Astrocyte (in vitro differentiated cells and primary cell): Measurements from ENCODE around the gene EPB41. TPM values are rescaled to one million over a fixed set of nuclear protein-coding genes. Genes with fewer than 3 reads are reported as not detected.

Experiments
- DNase-seq: peaks from one replicate; pipeline ENCODE4 v3.0.0-alpha.2; 2010; ENCODE audit warnings: low read depth
- FAIRE-seq: peaks from 2 replicates; lab custom pipeline; 2011; peaks lifted over from hg19 to GRCh38; lab: Jason Lieb, UNC
- H2AFZ ChIP-seq: 2 replicates; pipeline ENCODE4 v1.6.0; 2012; ENCODE audit warnings: low read depth, low read length, inconsistent platforms
- H3K27ac ChIP-seq: 2 replicates; pipeline ENCODE4 v1.5.1; 2011; ENCODE audit warnings: low read depth, low read length, inconsistent platforms
- H3K27me3 ChIP-seq: 2 replicates; pipeline ENCODE4 v1.6.0; 2011; ENCODE audit warnings: low read length, inconsistent platforms; ENCODE audit not compliant: insufficient read depth
- H3K36me3 ChIP-seq: 2 replicates; pipeline ENCODE4 v1.5.1; 2011; ENCODE audit warnings: low read length, inconsistent platforms; ENCODE audit not compliant: insufficient read depth
- H3K4me1 ChIP-seq: 2 replicates; pipeline ENCODE4 v1.5.1; 2011; ENCODE audit warnings: low read length, inconsistent platforms; ENCODE audit not compliant: insufficient read depth
- H3K4me2 ChIP-seq: 2 replicates; pipeline ENCODE4 v1.6.0; 2012; ENCODE audit warnings: low read length, inconsistent platforms
- H3K4me3 ChIP-seq: 2 replicates; pipeline ENCODE4 v1.5.1; 2011; ENCODE audit warnings: low read depth, mild to moderate bottlenecking, low read length, inconsistent platforms; ENCODE audit not compliant: insufficient read depth
- H3K79me2 ChIP-seq: 2 replicates; pipeline ENCODE4 v1.6.0; 2012; ENCODE audit warnings: mild to moderate bottlenecking, low read length, inconsistent platforms; ENCODE audit not compliant: insufficient read depth
- H3K9ac ChIP-seq: 2 replicates; pipeline ENCODE4 v1.6.0; 2012; ENCODE audit warnings: mild to moderate bottlenecking, low read length, inconsistent platforms
- H3K9me3 ChIP-seq: 2 replicates; pipeline ENCODE4 v1.5.1; 2012; ENCODE audit warnings: low read depth, mild to moderate bottlenecking, low read length, inconsistent platforms; ENCODE audit not compliant: insufficient read depth
- H4K20me1 ChIP-seq: 2 replicates; pipeline ENCODE4 v1.6.0; 2012; ENCODE audit warnings: low read length, inconsistent platforms; ENCODE audit not compliant: insufficient read depth
- H3K27ac Mint-ChIP-seq: one replicate; pipeline ENCODE4 v1.8.0; 2021; ENCODE audit warnings: mild to moderate bottlenecking, mixed read lengths; ENCODE audit not compliant: unreplicated experiment
- H3K27me3 Mint-ChIP-seq: one replicate; pipeline ENCODE4 v1.8.0; 2021; ENCODE audit warnings: low read depth, mixed read lengths; ENCODE audit not compliant: unreplicated experiment
- H3K36me3 Mint-ChIP-seq: one replicate; pipeline ENCODE4 v1.8.0; 2021; ENCODE audit warnings: low read depth, mixed read lengths; ENCODE audit not compliant: unreplicated experiment
- H3K4me1 Mint-ChIP-seq: one replicate; pipeline ENCODE4 v1.8.0; 2021; ENCODE audit warnings: low read depth, mixed read lengths; ENCODE audit not compliant: unreplicated experiment
- H3K4me3 Mint-ChIP-seq: one replicate; pipeline ENCODE4 v1.8.0; 2021; ENCODE audit warnings: mild to moderate bottlenecking, moderate library complexity, mixed read lengths; ENCODE audit not compliant: unreplicated experiment
- H3K9me3 Mint-ChIP-seq: one replicate; pipeline ENCODE4 v1.8.0; 2021; ENCODE audit warnings: mild to moderate bottlenecking, mixed read lengths; ENCODE audit not compliant: unreplicated experiment
- CTCF ChIP-seq: IDR thresholded peaks from 2 replicates; pipeline ENCODE4 v1.5.1; 2011; ENCODE audit warnings: low read depth, mild to moderate bottlenecking, inconsistent platforms, low read length, moderate library complexity; ENCODE audit not compliant: insufficient read depth
- EZH2 ChIP-seq: IDR thresholded peaks from 2 replicates; pipeline ENCODE4 v1.6.1; 2012; ENCODE audit warnings: mild to moderate bottlenecking, low read length, inconsistent platforms; ENCODE audit not compliant: insufficient read depth
- total RNA-seq: library from RNA; stranded (reverse); gene quantifications from 2 replicates; pipeline ENCODE4 v1.2.1, GENCODE V29; 2021

The EPB41 gene
- total RNA-seq, 1 donor from 2014 or later: 13.9 TPM

DNA sequence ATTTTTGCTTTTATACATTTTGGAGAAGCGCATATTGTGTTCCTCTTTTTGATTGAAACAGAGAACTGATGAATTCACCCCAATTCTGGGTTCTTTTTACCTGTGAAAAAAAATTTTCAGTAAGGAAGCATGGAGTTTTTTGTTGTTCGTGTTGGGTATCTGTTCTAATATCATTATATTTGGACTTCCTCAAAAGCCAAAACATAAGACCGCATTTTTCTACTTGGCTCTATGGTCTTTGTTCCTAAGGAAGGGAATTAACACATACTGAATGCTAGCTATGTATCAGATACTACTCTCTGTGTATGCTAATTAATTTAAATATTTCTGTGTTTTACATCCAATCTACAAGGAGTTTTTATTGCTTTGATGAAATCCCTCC, 12.9 kb downstream of the EPB41 start:
- Histone ChIP-seq H3K27ac (no peak overlapping the region), H3K27me3 (no peaks in the 10 kb centered on the region), H3K4me1 (peaks cover 3% of the 10 kb centered on the region), H3K9me3 (no peaks in the 10 kb centered on the region), H3K4me2 (no peak overlapping the region), H3K79me2 (no peaks in the 10 kb centered on the region), H3K9ac (no peak overlapping the region), H2AFZ (no peak overlapping the region), H3K4me3 (no peak overlapping the region), H4K20me1 (no peaks in the 10 kb centered on the region), H3K36me3 (no peaks in the 10 kb centered on the region)
- FAIRE-seq: no peak
- Mint-ChIP-seq H3K36me3 (no peaks in the 10 kb centered on the region), H3K27ac (peak overlapping the region; percentile 95), H3K4me1 (peaks cover 18% of the 10 kb centered on the region), H3K4me3 (peak overlapping the region; percentile 58), H3K9me3 (no peaks in the 10 kb centered on the region), H3K27me3 (no peaks in the 10 kb centered on the region)
- TF ChIP-seq CTCF (no peak), EZH2 (no peak)
- DNase-seq: no peak

GRCh38 chr1:28927648-28928313, 13.4 kb downstream of the EPB41 start:
- no peaks in the 10 kb centered on the region for H3K27me3 Mint-ChIP-seq
- H3K9me3 ChIP-seq: no peaks in the 10 kb centered on the region
- no peaks in the 10 kb centered on the region for H3K79me2 ChIP-seq
- peak overlapping the region; percentile 95 for H3K27ac Mint-ChIP-seq
- no peaks in the 10 kb centered on the region for H4K20me1 ChIP-seq
- peaks cover 18% of the 10 kb centered on the region for H3K4me1 Mint-ChIP-seq
- DNase-seq: peak; percentile 16
- no peaks in the 10 kb centered on the region for H3K36me3 Mint-ChIP-seq
- H3K27me3 ChIP-seq: no peaks in the 10 kb centered on the region
- no peaks in the 10 kb centered on the region for H3K36me3 ChIP-seq
- FAIRE-seq: peak; percentile 29
- no peak overlapping the region for H2AFZ ChIP-seq
- H3K4me1 ChIP-seq: peaks cover 3% of the 10 kb centered on the region
- TF ChIP-seq CTCF (no peak), EZH2 (no peak)
- peak overlapping the region; percentile 58 for H3K4me3 Mint-ChIP-seq
- no peaks in the 10 kb centered on the region for H3K9me3 Mint-ChIP-seq
- H3K4me3 ChIP-seq: no peak overlapping the region
- H3K9ac ChIP-seq: no peak overlapping the region
- no peak overlapping the region for H3K27ac ChIP-seq
- H3K4me2 ChIP-seq: no peak overlapping the region

DNA sequence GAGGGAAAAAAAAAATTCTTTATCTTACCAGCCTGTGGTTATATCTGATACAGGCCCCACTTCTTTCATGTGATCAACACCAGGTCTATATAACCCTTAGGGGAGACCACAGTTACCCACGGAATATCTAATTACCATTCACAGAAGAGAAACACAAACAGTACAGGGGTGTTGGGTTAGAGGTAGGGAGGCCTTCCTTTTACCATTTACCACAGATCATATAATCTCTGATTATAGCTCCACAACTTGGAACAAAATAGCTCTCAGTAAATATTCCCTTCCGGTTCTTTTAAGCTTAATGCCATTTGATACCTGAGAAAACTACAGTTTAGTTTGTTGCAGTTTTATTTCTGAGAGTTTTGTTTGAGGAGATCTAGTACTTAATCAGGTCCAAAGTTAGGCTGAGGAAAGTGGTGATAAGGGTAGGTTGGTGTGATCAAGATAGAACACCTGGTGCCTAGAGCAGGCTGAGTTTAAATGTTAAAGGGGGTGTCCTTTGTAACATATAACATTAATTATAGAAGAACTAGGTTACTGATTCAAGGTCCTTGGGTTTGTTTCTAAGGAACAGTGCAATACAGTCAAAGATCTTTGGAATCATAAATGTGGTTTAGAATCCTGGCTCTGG, 14.1 kb downstream of the EPB41 start:
- Histone ChIP-seq H3K27ac (no peak overlapping the region), H3K9ac (no peak overlapping the region), H3K4me3 (no peak overlapping the region), H3K36me3 (no peaks in the 10 kb centered on the region), H2AFZ (no peak overlapping the region), H4K20me1 (no peaks in the 10 kb centered on the region), H3K79me2 (no peaks in the 10 kb centered on the region), H3K9me3 (no peaks in the 10 kb centered on the region), H3K4me1 (peaks cover 3% of the 10 kb centered on the region), H3K27me3 (no peaks in the 10 kb centered on the region), H3K4me2 (no peak overlapping the region)
- TF ChIP-seq CTCF (no peak), EZH2 (no peak)
- FAIRE-seq: no peak
- H3K4me3 Mint-ChIP-seq: no peak overlapping the region
- H3K27me3 Mint-ChIP-seq: no peaks in the 10 kb centered on the region
- H3K27ac Mint-ChIP-seq: peak overlapping the region; percentile 95
- peaks cover 18% of the 10 kb centered on the region for H3K4me1 Mint-ChIP-seq
- DNase-seq: no peak
- H3K9me3 Mint-ChIP-seq: no peaks in the 10 kb centered on the region
- H3K36me3 Mint-ChIP-seq: no peaks in the 10 kb centered on the region
